Kidney epithelial cell (primary cell): Measurements from ENCODE around the gene AP5S1. TPM values are rescaled to one million over a fixed set of nuclear protein-coding genes. Genes with fewer than 3 reads are reported as not detected.

Source experiments
- DNase-seq: peaks from one replicate; pipeline ENCODE4 v3.0.0-alpha.2; 2010; ENCODE audit warnings: low read depth
- H3K27me3 ChIP-seq: 2 replicates; pipeline ENCODE4 v1.6.0; 2011; ENCODE audit warnings: low read length; ENCODE audit not compliant: control insufficient read depth, insufficient read depth
- H3K36me3 ChIP-seq: 2 replicates; pipeline ENCODE4 v1.5.1; 2011; ENCODE audit warnings: low read length; ENCODE audit not compliant: control insufficient read depth, insufficient read depth
- H3K4me3 ChIP-seq: 2 replicates; pipeline ENCODE4 v1.5.1; 2011; ENCODE audit warnings: low read depth, mild to moderate bottlenecking, control low read depth, low read length
- total RNA-seq: library from RNA; depleted of rRNA; stranded (reverse); fragments of >200 nt; gene quantifications from 2 replicates; pipeline ENCODE4 v1.2.3, GENCODE V29; 2015
- TF ChIP-seq, protein P1 (sequence below): IDR thresholded peaks from 2 replicates; pipeline ENCODE4 v1.5.1; 2011; ENCODE audit warnings: mild to moderate bottlenecking, moderate library complexity, low read length, control low read depth, inconsistent platforms; ENCODE audit not compliant: insufficient read depth, poor library complexity, severe bottlenecking

Gene AP5S1, protein sequence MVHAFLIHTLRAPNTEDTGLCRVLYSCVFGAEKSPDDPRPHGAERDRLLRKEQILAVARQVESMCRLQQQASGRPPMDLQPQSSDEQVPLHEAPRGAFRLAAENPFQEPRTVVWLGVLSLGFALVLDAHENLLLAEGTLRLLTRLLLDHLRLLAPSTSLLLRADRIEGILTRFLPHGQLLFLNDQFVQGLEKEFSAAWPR
- total RNA-seq = 13.7 and 15.0 TPM in 2 replicates

DNA sequence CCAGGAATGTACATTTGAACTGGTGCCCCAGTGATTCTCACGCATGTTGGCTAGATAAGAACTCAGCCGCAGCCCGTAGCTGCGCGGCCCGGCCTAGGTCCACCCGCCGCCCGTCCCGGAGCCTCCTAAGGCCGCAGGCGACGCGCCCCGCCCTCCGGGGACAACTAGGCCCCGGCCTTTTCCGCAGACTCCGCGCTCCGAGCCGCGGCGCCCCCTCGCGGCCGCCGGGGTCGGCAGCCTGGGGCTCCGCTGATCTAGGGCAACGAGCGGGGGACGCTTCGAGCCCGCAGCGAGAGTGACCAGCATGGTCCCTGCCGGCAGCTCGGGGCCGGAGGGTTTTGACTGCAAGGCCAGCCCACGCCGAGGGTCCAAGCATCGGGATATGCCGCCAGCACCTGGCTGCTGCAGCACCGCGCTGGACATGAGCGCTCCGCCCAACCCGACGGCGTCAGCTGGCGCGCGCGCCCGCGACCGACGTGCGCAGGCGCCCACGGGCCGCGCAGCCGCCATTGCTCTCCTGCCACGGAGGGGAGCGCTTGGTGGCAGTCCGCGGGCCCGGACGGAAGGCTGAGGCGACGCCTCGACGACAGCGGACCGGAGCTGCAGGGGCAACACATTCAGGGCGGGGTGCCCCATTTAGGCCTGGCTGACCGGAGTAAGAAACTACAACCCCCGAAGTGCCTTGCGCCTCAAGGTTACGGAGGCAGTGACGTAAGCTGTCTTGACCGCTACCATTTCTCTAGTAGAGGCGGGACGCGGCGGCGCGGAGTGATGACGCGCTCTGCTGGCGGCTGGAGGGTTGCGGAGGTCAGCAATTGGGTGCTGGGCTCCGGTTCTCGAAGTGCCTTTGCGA, at the start of gene AP5S1:
Gene AP5S1, plus strand, starts transcription at position 500 of the 853 bp plus-strand sequence. CDS start 1,571 bp downstream, outside the sequence.
- Histone ChIP-seq H3K4me3 (peak within 1 kb of the TSS; percentile 68), H3K27me3 (no peaks in the 10 kb centered on the region), H3K36me3 (no peaks in the 10 kb centered on the region)
- TF ChIP-seq, protein P1, sequence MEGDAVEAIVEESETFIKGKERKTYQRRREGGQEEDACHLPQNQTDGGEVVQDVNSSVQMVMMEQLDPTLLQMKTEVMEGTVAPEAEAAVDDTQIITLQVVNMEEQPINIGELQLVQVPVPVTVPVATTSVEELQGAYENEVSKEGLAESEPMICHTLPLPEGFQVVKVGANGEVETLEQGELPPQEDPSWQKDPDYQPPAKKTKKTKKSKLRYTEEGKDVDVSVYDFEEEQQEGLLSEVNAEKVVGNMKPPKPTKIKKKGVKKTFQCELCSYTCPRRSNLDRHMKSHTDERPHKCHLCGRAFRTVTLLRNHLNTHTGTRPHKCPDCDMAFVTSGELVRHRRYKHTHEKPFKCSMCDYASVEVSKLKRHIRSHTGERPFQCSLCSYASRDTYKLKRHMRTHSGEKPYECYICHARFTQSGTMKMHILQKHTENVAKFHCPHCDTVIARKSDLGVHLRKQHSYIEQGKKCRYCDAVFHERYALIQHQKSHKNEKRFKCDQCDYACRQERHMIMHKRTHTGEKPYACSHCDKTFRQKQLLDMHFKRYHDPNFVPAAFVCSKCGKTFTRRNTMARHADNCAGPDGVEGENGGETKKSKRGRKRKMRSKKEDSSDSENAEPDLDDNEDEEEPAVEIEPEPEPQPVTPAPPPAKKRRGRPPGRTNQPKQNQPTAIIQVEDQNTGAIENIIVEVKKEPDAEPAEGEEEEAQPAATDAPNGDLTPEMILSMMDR = peak; percentile 59
- no peak for DNase-seq

DNA sequence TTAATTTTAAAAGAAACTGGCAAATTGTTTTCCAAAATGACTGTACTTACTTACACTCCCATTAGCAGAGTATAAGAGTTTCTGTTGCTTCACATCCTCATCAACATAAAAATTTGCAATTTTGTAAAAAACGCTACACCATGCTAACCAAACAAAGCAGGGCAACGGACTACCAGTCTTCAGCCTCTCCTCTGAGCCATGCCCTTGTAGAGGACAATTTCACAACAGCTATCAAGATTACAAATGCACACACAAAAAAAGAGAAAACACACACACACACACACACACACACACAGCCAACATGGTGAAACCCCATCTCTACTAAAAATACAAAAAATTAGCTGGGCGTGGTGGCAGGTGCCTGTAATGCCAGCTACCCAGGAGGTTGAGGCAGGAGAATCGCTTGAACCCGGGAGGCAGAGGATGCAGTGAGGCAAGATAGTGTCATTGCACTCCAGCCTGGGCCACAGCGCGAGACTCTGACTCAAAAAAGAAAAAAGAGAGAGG, 48.7 kb upstream of the AP5S1 start:
- no peak for DNase-seq
- TF ChIP-seq, protein P1 = no peak
- Histone ChIP-seq H3K4me3 (no peak overlapping the region), H3K27me3 (no peaks in the 10 kb centered on the region), H3K36me3 (no peaks in the 10 kb centered on the region)

DNA sequence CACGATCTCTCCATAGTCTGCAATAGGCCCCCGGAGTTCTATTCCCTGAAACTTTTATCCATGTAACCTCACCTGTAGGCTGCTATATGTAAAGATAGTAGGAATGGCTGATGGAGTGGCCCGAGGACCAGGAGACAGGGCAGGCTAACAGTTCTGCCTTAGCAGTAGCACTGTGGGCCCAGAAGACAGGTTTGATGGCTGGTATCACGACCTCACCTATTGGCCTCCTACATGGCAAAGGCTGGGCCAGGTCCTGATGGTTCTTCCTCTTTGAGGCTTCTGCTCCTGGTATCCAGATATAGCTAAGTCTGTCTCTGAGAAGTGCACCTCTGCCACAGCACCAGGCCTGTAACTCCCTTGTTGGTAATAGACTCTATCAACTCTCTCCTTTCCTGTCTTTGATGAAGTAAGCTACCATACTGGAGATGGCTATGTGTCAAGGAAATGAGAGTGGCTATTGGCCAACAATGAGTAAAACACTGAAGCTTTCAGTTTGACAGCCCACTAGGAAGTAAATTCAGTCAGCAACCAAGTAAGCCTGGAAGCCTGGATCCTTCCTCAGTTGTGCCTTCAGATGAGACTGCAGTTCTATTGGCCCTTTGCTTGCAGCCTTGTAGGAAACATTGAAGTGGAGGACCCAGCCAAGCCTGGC, 44.8 kb upstream of the AP5S1 start:
- TF ChIP-seq, protein P1 = no peak
- peaks cover 20% of the 10 kb centered on the region for H3K27me3 ChIP-seq
- no peaks in the 10 kb centered on the region for H3K36me3 ChIP-seq
- DNase-seq = no peak
- no peak overlapping the region for H3K4me3 ChIP-seq

DNA sequence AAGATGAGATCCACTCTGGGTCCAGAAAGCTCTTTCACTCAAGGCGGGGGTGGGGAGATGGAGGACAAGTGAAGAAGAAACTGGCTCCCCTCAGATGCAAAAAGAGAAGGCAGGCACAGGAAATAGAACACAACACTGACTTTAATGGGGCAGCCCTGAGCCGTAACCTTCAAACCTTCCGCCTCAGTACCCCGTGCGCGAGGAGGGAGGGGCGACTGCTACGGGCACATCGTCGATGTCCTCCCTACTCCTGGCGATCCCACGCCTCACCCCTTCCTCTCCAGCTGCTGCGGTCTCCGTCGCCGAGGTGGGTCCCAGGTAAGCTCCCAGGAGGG, 43.0 kb upstream of the AP5S1 start:
- Histone ChIP-seq H3K27me3 (peaks cover 20% of the 10 kb centered on the region), H3K4me3 (peak overlapping the region; percentile 30), H3K36me3 (no peaks in the 10 kb centered on the region)
- TF ChIP-seq, protein P1 = no peak
- no peak for DNase-seq

DNA sequence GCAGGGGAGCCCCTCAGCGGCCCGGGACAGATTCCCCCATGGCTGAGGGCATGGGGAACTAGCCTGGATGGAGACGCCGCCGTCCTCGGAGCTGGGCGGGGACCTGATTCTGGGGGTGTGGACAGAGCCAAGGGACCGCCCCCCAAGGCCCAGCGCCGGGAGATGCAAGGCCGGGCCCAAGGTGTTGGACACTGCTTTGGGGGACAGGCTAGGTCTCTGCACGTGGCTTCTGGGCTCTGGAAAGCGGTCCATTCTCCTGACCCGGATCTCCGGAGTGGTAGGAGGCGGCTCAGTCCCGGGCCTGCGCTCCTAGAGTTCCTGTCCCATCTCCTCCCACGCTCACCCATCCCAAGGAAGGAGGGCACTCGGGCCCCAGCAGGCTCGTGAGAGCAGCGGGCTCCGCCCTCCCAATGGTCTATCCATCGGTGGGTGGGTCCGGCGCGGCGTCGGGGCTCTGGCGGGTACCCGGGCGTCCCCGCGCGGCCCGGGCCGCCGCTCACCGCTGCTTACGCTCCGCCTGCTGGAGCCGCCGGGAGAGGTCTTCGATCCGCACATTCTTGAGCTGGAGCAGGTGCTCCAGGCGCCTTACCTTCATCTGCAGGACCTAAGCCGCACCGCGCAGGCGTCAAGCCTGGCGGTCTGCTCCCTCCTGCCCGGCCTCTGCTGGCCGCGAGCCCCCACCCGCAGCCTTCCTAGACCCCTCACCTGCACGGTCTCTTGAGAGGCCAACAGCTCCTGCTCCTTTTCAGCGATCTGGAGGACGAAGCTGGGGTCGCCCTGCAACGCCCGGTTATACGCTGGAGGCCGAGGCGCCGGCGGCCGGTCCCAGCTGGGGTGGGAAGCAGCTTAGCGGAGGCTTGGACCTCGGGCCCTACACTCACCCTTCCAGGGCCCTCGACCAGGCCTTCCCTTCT, 42.4 kb upstream of the AP5S1 start:
- Histone ChIP-seq H3K27me3 (peaks cover 20% of the 10 kb centered on the region), H3K36me3 (no peaks in the 10 kb centered on the region), H3K4me3 (peak overlapping the region; percentile 30)
- TF ChIP-seq, protein P1 = no peak
- DNase-seq = no peak
